ENCODE measurements around the gene RND1.

Gene RND1

DNA sequence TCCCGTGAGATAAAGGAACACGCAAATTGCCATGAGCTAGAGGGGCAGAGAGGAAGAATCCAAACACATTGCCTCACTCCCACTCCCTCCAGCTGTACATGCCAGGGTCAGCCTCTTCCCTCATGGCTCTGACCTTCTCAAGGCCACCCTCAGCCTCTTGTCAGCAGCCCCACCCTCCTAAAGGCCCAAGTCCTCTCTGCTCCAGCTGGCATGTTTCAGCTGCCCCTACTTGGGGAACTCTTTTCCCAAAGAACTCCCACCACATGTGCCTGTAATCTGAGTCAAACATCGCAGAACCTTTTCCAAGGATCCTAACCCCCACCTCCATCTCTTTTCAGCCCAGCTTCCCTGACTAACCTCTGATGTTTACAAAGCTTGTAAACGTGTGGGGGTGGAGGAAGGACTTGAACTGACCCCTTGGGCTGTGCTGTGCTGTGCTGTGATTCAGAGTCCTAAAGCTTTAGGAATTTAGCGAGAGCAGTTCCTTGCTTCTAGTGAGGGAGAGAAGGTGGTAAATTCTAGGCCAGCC is 54.7 kb downstream of the RND1 start:
- DNase-seq (ENCODE audit: low read depth), result no peak

DNA sequence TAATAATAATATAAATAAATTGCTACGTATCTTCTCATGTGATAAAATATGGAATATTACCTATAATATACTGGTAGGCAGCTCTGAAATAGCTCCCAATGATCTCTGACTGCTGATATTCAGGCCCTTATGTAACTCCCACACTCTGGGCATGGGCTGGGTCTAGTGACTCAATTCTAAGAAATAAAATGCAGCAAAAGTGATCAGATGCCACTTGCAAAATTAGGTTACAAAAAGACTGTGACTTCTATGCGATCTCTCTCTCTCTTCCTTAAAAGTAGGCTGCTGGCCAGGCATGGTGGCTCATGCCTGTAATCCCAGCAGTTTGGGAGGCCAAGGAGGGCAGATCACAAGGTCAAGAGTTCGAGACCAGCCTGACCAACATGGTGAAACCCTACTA is 57.7 kb downstream of the RND1 start:
- no peak for DNase-seq (ENCODE audit: low read depth)
